Neural progenitor cell (in vitro differentiated cells): ENCODE data around the gene CACNG7.

Experiments used
- CTCF ChIP-seq: fragments of 200-600 bp; sonication (generic); IDR thresholded peaks from 2 replicates; pipeline ENCODE4 v1.5.1; 2017; ENCODE audit warnings: antibody characterized with exemption, mild to moderate bottlenecking
- EZH2phosphoT487 ChIP-seq: fragments of 200-600 bp; sonication (generic); IDR thresholded peaks from 2 replicates; pipeline ENCODE4 v1.6.1; 2017; ENCODE audit warnings: antibody characterized with exemption

DNA sequence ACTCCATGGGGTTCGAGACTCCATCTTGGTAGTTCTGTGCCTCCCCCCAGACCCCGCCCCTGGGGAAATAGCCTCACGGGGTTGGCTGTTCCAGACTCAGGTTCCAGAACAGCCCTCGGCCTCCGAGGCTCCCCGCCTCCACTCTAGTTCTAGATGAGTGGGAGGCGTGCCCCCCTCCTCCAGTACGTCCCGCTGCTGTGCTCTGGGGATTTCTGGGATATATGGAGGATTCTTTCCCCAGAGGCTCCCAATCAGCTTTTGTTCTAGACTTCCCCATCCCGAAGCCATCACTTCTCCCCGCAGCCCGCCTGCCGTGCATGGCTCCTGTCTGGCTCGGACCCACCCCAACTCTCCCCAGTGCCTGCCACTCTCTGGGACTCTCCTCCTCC, 1.9 kb upstream of the CACNG7 start:
- TF ChIP-seq EZH2phosphoT487: no peak
- no peak for TF ChIP-seq CTCF
